ENCODE results near the gene CX3CL1. TPM values are rescaled to one million over a fixed set of nuclear protein-coding genes. Genes with fewer than 3 reads are reported as not detected.
A peak's percentile ranks its signal among the peaks of the same experiment; 100 is the strongest.

The CX3CL1 gene
- total and polyA plus RNA-seq, 2 of the 13 experiments (the other 11 are each of a cell fraction or from before 2014, with no cell fraction given): 57.3 to 60.8 TPM

- TF ChIP-seq PRDM4 (CRISPR knock-in tag; IDR thresholded peaks at IDR 0.05; ENCODE audit: borderline replicate concordance) (no peak), NR2C2 (CRISPR knock-in tag; IDR thresholded peaks at IDR 0.05; ENCODE audit: borderline replicate concordance) (no peak), ZNF274 (CRISPR knock-in tag; IDR thresholded peaks at IDR 0.05) (no peak), ZNF503 (CRISPR knock-in tag; IDR thresholded peaks at IDR 0.05) (no peak), E2F5 (CRISPR knock-in tag; conservative IDR thresholded peaks at IDR 0.05) (no peak), DR1 (CRISPR knock-in tag; IDR thresholded peaks at IDR 0.05) (peak; percentile 30; the same call in 1 of the 2 replicates), SP5 (CRISPR knock-in tag; IDR thresholded peaks at IDR 0.05; ENCODE audit: borderline replicate concordance, low read depth) (no peak), SIN3B (IDR thresholded peaks at IDR 0.05; ENCODE audit: low read length) (no peak), BATF2 (CRISPR knock-in tag; IDR thresholded peaks at IDR 0.05) (no peak), ZFP91 (CRISPR knock-in tag; IDR thresholded peaks at IDR 0.05; ENCODE audit: borderline replicate concordance) (no peak), ETV5 (CRISPR knock-in tag; IDR thresholded peaks at IDR 0.05; ENCODE audit: borderline replicate concordance) (peak; percentile 32; the same call in 1 of the 2 replicates), KAT2B (IDR thresholded peaks at IDR 0.05; ENCODE audit: borderline replicate concordance, low read depth, low read length) (no peak), DPF2 (CRISPR knock-in tag; IDR thresholded peaks at IDR 0.05; ENCODE audit: borderline replicate concordance, low read depth) (0 out of 2 replicates have a peak, but pooled peaks have one; percentile 26), THAP7 (CRISPR knock-in tag; IDR thresholded peaks at IDR 0.05) (no peak)
These were observed 5.0 kb downstream of the CX3CL1 start (continued) for GRCh38 chr16:57377080-57377841.

Measured in HepG2 (cell line).